IMR-90 (cell line): ENCODE results near the gene CDADC1. TPM values are rescaled to one million over a fixed set of nuclear protein-coding genes. Genes with fewer than 3 reads are reported as not detected.

Experiments used
- ATAC-seq: fragments of 200-7000 bp; cut with Tn5 transposase; 2 replicates; pipeline ENCODE4 v1.9.1; 2020; ENCODE audit warnings: low read depth, mild to moderate bottlenecking, moderate library complexity
- BruUV-seq: library from RNA; stranded (reverse); fragments of 400-500 nt; replicated peaks from 2 replicates; lab custom pipeline; 2021; lab: Mats Ljungman, UMichigan
- CTCF ChIA-PET: fragments of 300-600 bp; formaldehyde crosslinking; extraction: SDS; loops from one replicate; lab custom pipeline; 2021; ENCODE audit warnings: antibody characterized with exemption; lab: Yijun Ruan, JAX
- POLR2A ChIA-PET: fragments of 300-600 bp; sonication (Branson Sonifier 250); formaldehyde crosslinking; loops from one replicate; lab custom pipeline; 2022; ENCODE audit warnings: antibody characterized with exemption; ENCODE audit not compliant: unreplicated experiment; lab: Charles Lee
- DNase-seq: peaks from one replicate; pipeline ENCODE4 v3.0.0; 2013
- H2AFZ ChIP-seq: replicated peaks from 2 replicates; pipeline ENCODE3; 2013; ENCODE audit warnings: low read length, mild to moderate bottlenecking; ENCODE audit not compliant: poor library complexity
- H2AK5ac ChIP-seq: 2 replicates; pipeline ENCODE4 v1.6.1; 2013; ENCODE audit warnings: low read depth, low read length, inconsistent platforms
- H2AK9ac ChIP-seq: replicated peaks from 2 replicates; pipeline ENCODE3; 2013; ENCODE audit warnings: mild to moderate bottlenecking, low read depth, low read length, moderate library complexity; ENCODE audit not compliant: poor library complexity
- H2BK120ac ChIP-seq: 2 replicates; pipeline ENCODE4 v1.6.1; 2013; ENCODE audit warnings: low read depth, low read length, inconsistent platforms
- H2BK15ac ChIP-seq: 3 replicates; pipeline ENCODE4 v1.6.1; 2013; ENCODE audit warnings: low read depth, low read length, inconsistent platforms
- H2BK20ac ChIP-seq: 2 replicates; pipeline ENCODE4 v1.6.1; 2013; ENCODE audit warnings: low read depth, mild to moderate bottlenecking, inconsistent platforms, low read length, moderate library complexity
- H2BK5ac ChIP-seq: 2 replicates; pipeline ENCODE4 v1.6.1; 2013; ENCODE audit warnings: mild to moderate bottlenecking, low read depth, low read length, inconsistent platforms; ENCODE audit not compliant: poor library complexity, severe bottlenecking
- H3K14ac ChIP-seq: replicated peaks from 2 replicates; pipeline ENCODE4 v1.6.1; 2013; ENCODE audit warnings: low read depth, low read length, inconsistent platforms
- H3K18ac ChIP-seq: 2 replicates; pipeline ENCODE4 v1.6.1; 2013; ENCODE audit warnings: low read depth, low read length, control low read depth
- H3K23ac ChIP-seq: 2 replicates; pipeline ENCODE4 v1.6.1; 2013; ENCODE audit warnings: low read depth, low read length, inconsistent platforms
- H3K27ac ChIP-seq: 2 replicates; pipeline ENCODE4 v1.5.1; 2013; ENCODE audit warnings: mild to moderate bottlenecking, control low read depth, low read length; ENCODE audit not compliant: insufficient read depth
- H3K27me3 ChIP-seq: 2 replicates; pipeline ENCODE4 v1.6.1; 2013; ENCODE audit warnings: low read length; ENCODE audit not compliant: control insufficient read depth, insufficient read depth
- H3K36me3 ChIP-seq: 2 replicates; pipeline ENCODE4 v1.6.1; 2013; ENCODE audit warnings: low read length, mixed read lengths; ENCODE audit not compliant: control insufficient read depth, insufficient read depth
- H3K4ac ChIP-seq: 2 replicates; pipeline ENCODE4 v1.6.1; 2013; ENCODE audit warnings: low read depth, low read length, inconsistent platforms
- H3K4me1 ChIP-seq: 2 replicates; pipeline ENCODE4 v1.6.1; 2013; ENCODE audit warnings: low read length, mixed read lengths; ENCODE audit not compliant: control insufficient read depth, insufficient read depth
- H3K4me2 ChIP-seq: 2 replicates; pipeline ENCODE4 v1.6.1; 2013; ENCODE audit warnings: low read depth, mild to moderate bottlenecking, control low read depth, low read length, moderate library complexity
- H3K4me3 ChIP-seq: 2 replicates; pipeline ENCODE4 v1.5.1; 2013; ENCODE audit warnings: low read depth, mild to moderate bottlenecking, control low read depth, low read length, moderate library complexity; ENCODE audit not compliant: insufficient read depth
- H3K56ac ChIP-seq: 2 replicates; pipeline ENCODE4 v1.6.1; 2013; ENCODE audit warnings: low read length, inconsistent platforms; ENCODE audit not compliant: insufficient read depth; ENCODE audit errors: extremely low read depth
- H3K79me1 ChIP-seq, 2 experiments: 2 replicates each; pipeline ENCODE4 v1.6.1; 2013; ENCODE audit warnings: low read length in 2 of 2, inconsistent platforms in 1 of 2, low read depth in 1 of 2
- H3K9ac ChIP-seq: 2 replicates; pipeline ENCODE4 v1.6.1; 2013; ENCODE audit warnings: low read depth, low read length, control low read depth
- H3K9me1 ChIP-seq: 2 replicates; pipeline ENCODE4 v1.6.1; 2013; ENCODE audit warnings: low read length, inconsistent platforms; ENCODE audit not compliant: insufficient read depth
- H3K9me3 ChIP-seq: 2 replicates; pipeline ENCODE4 v1.6.1; 2013; ENCODE audit warnings: low read length; ENCODE audit not compliant: control insufficient read depth, insufficient read depth
- H4K20me1 ChIP-seq: 2 replicates; pipeline ENCODE4 v1.6.1; 2013; ENCODE audit warnings: low read length, inconsistent platforms; ENCODE audit not compliant: insufficient read depth
- H4K5ac ChIP-seq: 2 replicates; pipeline ENCODE4 v1.6.1; 2013; ENCODE audit warnings: mild to moderate bottlenecking, low read depth, low read length, control low read depth
- H4K8ac ChIP-seq, 2 experiments: 2 replicates each; pipeline ENCODE4 v1.6.1; 2013; ENCODE audit warnings: low read depth in 2 of 2, low read length in 2 of 2, control low read depth in 1 of 2, inconsistent platforms in 1 of 2
- H4K91ac ChIP-seq: 2 replicates; pipeline ENCODE4 v1.6.1; 2013; ENCODE audit warnings: low read depth, low read length, inconsistent platforms; ENCODE audit not compliant: insufficient read depth
- BHLHE40 ChIP-seq: fragments of 150-350 bp; IDR thresholded peaks from 2 replicates; pipeline ENCODE4 v1.6.1; 2016; ENCODE audit warnings: mild to moderate bottlenecking, low read depth, low read length
- FOS ChIP-seq: fragments of 150-350 bp; IDR thresholded peaks from 2 replicates; pipeline ENCODE4 v1.6.1; 2016; ENCODE audit warnings: low read depth, low read length
- WGBS, 2 experiments: methylation state at CpG; one replicate each; pipeline versions ENCODE4 v1.1.5 to v1.1.7; 2013; ENCODE audit warnings: missing lambda C conversion rate in 2 of 2; ENCODE audit not compliant: insufficient read length in 1 of 2; ENCODE audit errors: extremely low coverage in 2 of 2; 5-methylcytosine and 5-hydroxymethylcytosine counted together
- dilution Hi-C: fragments of 300-500 bp; cut with HindIII; formaldehyde crosslinking; loops from one replicate; pipeline ENCODE4 v1.14.3; 2018; ENCODE audit warnings: low sequenced_read_pairs; ENCODE audit not compliant: unreplicated experiment
- in situ Hi-C: fragments of 300-500 bp; cut with MboI; formaldehyde crosslinking; loops from 3 replicates; pipeline ENCODE4 v1.14.3; 2019; ENCODE audit warnings: low sequenced_read_pairs, inconsistent platforms, mixed read lengths
- intact Hi-C: fragments of 100-400 bp; cut with micrococcal nuclease; formaldehyde crosslinking; loops from 2 replicates; pipeline ENCODE4 v1.10.0; 2022
- polyA plus RNA-seq, 3 experiments: library from polyadenylated mRNA; depleted of rRNA; stranded (reverse); fragments of >200 nt; gene quantifications; 2 replicates each; pipeline ENCODE4 v1.2.3, GENCODE V29; 2012; ENCODE audit warnings: low replicate concordance in 1 of 3
- total RNA-seq: library from RNA; depleted of rRNA; stranded (reverse); fragments of >200 nt; gene quantifications from 2 replicates; pipeline ENCODE4 v1.2.3, GENCODE V29; 2012

The CDADC1 gene
- total and polyA plus RNA-seq, 2 of the 4 experiments (the other 2 are of a cell fraction), result 0.54 to 2.6 TPM

GRCh38 chr13:49214917-49215376, 32.8 kb upstream of the CDADC1 start:
- in situ Hi-C loops, result no loop called here

More at GRCh38 chr13:49214917-49215376, 32.8 kb upstream of the CDADC1 start:
- Histone ChIP-seq H3K4me1 (no peaks in the 10 kb centered on the region), H3K14ac (no peak overlapping the region), H3K36me3 (peaks cover 13% of the 10 kb centered on the region), H2AFZ (peak overlapping the region; percentile 41), H4K8ac (no peak overlapping the region), H4K5ac (no peak overlapping the region), H2BK20ac (no peak overlapping the region), H2BK120ac (no peak overlapping the region), H2BK15ac (no peak overlapping the region), H3K9me3 (no peaks in the 10 kb centered on the region; the same call in 1 of the 2 replicates), H2AK9ac (no peak overlapping the region), H3K4me3 (no peak overlapping the region), H2BK5ac (no peak overlapping the region), H3K18ac (no peak overlapping the region), H3K27ac (no peak overlapping the region), H4K91ac (no peak overlapping the region), H3K23ac (no peak overlapping the region), H2AK5ac (no peak overlapping the region), H3K4me2 (no peak overlapping the region), H3K56ac (no peak overlapping the region), H3K27me3 (peaks cover 30% of the 10 kb centered on the region), H3K9ac (no peak overlapping the region), H3K9me1 (no peaks in the 10 kb centered on the region), H3K79me1 (no peaks in the 10 kb centered on the region), H4K20me1 (0 out of 2 replicates have a peak, but pooled peaks cover 3% of the 10 kb centered on the region), H3K4ac (no peak overlapping the region)
- no CpG with 5 or more reads among the region's 6 CpGs for WGBS, 2 experiments
- POLR2A ChIA-PET, result no interaction called here
- peak; percentile 37; the same call in 1 of the 2 replicates for TF ChIP-seq BHLHE40
- no peak for TF ChIP-seq FOS
- DNase-seq, result peak; percentile 6
- CTCF ChIA-PET, result interaction anchor here (1.4 kb wide), 1 partner anchor 65 kb away, joined by 3 read pairs; no protein-coding TSS in a partner anchor
- no peak for ATAC-seq
- BruUV-seq, result no TSS peak
- dilution Hi-C loops (no loop called here), intact Hi-C loops (no loop called here)
